22Rv1 (cell line): ENCODE results near the gene CPLANE2.

Experiments
- CTCF ChIP-seq: fragments of 450-650 bp; IDR thresholded peaks from 2 replicates; pipeline ENCODE4 v1.5.1; 2017; ENCODE audit warnings: mild to moderate bottlenecking
- ZFX ChIP-seq: fragments of 450-650 bp; IDR thresholded peaks from 2 replicates; pipeline ENCODE4 v1.6.1; 2017; ENCODE audit warnings: antibody characterized with exemption, borderline replicate concordance

- TF ChIP-seq CTCF: no peak
- TF ChIP-seq ZFX: no peak
Observed at GRCh38 chr1:16256478-16256877, 19.5 kb upstream of the CPLANE2 start.
